AG04449 (cell line): ENCODE measurements around the gene WDHD1.
"Not testable (repeated sequence)": the region's sequence is repeated elsewhere in the genome, so short reads cannot be mapped to it uniquely, and the experiment has no call there.

ENCODE experiments used
- CTCF ChIA-PET: fragments of 350-600 bp; formaldehyde crosslinking; extraction: SDS; loops from one replicate; lab custom pipeline; 2021; ENCODE audit warnings: antibody characterized with exemption; lab: Yijun Ruan, JAX
- POLR2A ChIA-PET: fragments of 400-600, 350-600 bp; formaldehyde crosslinking; extraction: SDS; loops from one replicate; lab custom pipeline; 2020; ENCODE audit warnings: antibody characterized with exemption, inconsistent platforms; lab: Yijun Ruan, JAX
- DNase-seq: peaks from one replicate; pipeline ENCODE4 v3.0.0-alpha.2; 2010; ENCODE audit warnings: low read depth, low spot score
- H3K4me3 ChIP-seq: 2 replicates; pipeline ENCODE4 v1.5.1; 2011; ENCODE audit warnings: low read depth, mild to moderate bottlenecking, control low read depth, low read length
- CTCF ChIP-seq: IDR thresholded peaks from one replicate; pipeline ENCODE4 v1.5.1; 2011; ENCODE audit warnings: mild to moderate bottlenecking, moderate library complexity, low read length, control low read depth, inconsistent platforms; ENCODE audit not compliant: insufficient read depth; ENCODE audit errors: missing control alignments

The WDHD1 gene

GRCh38 chr14:54931101-54931500 lies 95.8 kb downstream of the WDHD1 start:
- H3K4me3 ChIP-seq: no peak overlapping the region
- ChIA-PET POLR2A (no interaction called here), CTCF (no interaction called here)
- DNase-seq: no peak
- no peak for TF ChIP-seq CTCF

GRCh38 chr14:54929556-54929955 lies 97.3 kb downstream of the WDHD1 start:
- H3K4me3 ChIP-seq: no peak overlapping the region
- DNase-seq: no peak
- TF ChIP-seq CTCF: no peak
- ChIA-PET CTCF (interaction anchor here (1.0 kb wide), 1 partner anchor 9 kb away, joined by 4 read pairs; no protein-coding TSS in a partner anchor), POLR2A (no interaction called here)

DNA sequence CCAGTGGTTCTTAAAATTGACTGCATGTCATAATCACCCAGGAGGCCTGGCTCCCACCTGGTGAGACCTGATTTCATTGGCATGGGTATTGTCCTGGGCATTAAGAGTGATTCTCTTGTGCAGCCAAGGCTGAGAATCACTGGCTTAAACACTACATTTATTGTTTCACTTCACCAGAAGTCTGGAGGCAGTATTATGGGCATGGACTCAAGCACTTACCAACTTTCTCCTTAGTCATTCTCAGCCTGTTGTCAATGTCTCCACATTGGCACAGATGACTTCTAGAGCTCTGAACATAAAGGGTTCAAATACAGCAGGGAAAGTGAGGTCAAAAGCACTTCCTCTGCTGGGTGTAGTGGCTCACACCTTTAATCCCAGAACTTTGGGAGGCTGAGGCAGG lies 98.7 kb downstream of the WDHD1 start:
- no peak overlapping the region for H3K4me3 ChIP-seq
- POLR2A ChIA-PET: no interaction called here
- no peak for DNase-seq
- no peak for TF ChIP-seq CTCF
- CTCF ChIA-PET: no interaction called here

DNA sequence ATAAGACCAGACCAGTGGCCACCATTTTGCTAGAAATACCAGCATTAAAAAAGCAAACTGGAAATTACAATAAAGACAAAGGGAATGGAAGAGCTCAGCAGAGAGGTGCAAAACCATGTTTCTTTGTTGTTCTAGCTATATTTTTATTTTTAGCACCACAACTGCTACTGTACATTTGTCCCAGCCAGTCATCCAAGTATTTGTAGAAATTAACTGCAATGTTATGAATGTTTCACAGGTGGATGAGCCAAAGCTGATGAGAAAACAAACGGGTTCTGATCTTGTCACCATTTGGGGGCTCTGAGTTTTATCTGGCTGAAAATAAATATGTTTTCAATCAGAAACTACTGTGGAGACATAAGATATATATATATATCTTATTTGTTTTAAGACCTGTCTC lies 99.3 kb downstream of the WDHD1 start:
- no peak overlapping the region for H3K4me3 ChIP-seq
- ChIA-PET CTCF (interaction anchor here (1.3 kb wide), 1 partner anchor 20 kb away, joined by 3 read pairs; no protein-coding TSS in a partner anchor), POLR2A (no interaction called here)
- DNase-seq: no peak
- TF ChIP-seq CTCF: no peak

- DNase-seq, H3K4me3 ChIP-seq, POLR2A ChIA-PET: not testable (repeated sequence)
- CTCF ChIA-PET: interaction anchor here (1.3 kb wide), 1 partner anchor 19 kb away, joined by 3 read pairs; no protein-coding TSS in a partner anchor
Observed at GRCh38 chr14:54926570-54926969, 100.3 kb downstream of the WDHD1 start.

DNA sequence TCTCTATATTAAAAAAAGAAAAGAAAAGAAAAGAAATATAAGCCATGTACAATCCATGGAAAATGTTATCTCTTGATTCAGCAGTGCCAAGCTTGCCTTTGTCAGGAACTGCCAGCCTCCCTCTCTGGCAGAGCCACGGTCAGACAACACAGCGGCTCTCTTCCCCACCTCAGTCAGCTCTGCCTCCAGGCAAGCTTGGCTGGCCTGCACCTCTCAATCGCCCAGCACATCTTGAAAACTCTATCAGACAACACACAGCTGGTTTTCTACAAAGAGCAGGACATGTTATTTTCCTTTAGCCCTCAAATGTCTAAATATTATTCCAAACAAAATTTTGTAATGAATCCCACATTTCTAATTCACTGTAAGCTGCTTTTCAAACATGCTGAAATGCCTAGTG lies 104.3 kb downstream of the WDHD1 start:
- POLR2A ChIA-PET: no interaction called here
- H3K4me3 ChIP-seq: no peak overlapping the region
- CTCF ChIA-PET: no interaction called here
- TF ChIP-seq CTCF: no peak
- DNase-seq: no peak

- no peak for DNase-seq
- no peak for TF ChIP-seq CTCF
- ChIA-PET CTCF (interaction anchor here (1.0 kb wide), 1 partner anchor 10 kb away, joined by 4 read pairs; no protein-coding TSS in a partner anchor), POLR2A (no interaction called here)
- H3K4me3 ChIP-seq: no peak overlapping the region
Observed at GRCh38 chr14:54920052-54920451, 106.8 kb downstream of the WDHD1 start.
